Keratinocyte (primary cell): Measurements from ENCODE around the gene EPAS1.

Experiments used
- CTCF ChIP-seq, 3 experiments: IDR thresholded peaks in 1 of 3; conservative IDR thresholded peaks in 1 of 3; optimal IDR thresholded peaks in 1 of 3; 2 replicates in 2 of 3; 3 replicates in 1 of 3; pipeline versions ENCODE3 to v1.5.1; 2011; ENCODE audit warnings: low read length in 3 of 3, mild to moderate bottlenecking in 3 of 3, moderate library complexity in 2 of 3, control low read depth in 1 of 3, inconsistent platforms in 1 of 3; ENCODE audit not compliant: insufficient read depth in 2 of 3; ENCODE audit errors: extremely low read depth in 1 of 3
- EZH2 ChIP-seq: IDR thresholded peaks from one replicate; pipeline ENCODE4 v1.6.1; 2012; ENCODE audit warnings: inconsistent platforms, mild to moderate bottlenecking, low read length, moderate library complexity

- no peak for TF ChIP-seq CTCF (optimal IDR thresholded peaks at IDR 0.05 in 1 of 3, IDR thresholded peaks at IDR 0.05 in 1 of 3, conservative IDR thresholded peaks at IDR 0.05 in 1 of 3; ENCODE audit: extremely low read depth in 1 of 3, insufficient read depth in 2 of 3, low read length in 3 of 3)
- TF ChIP-seq EZH2 = no peak
These were observed 119.1 kb downstream of the EPAS1 start for GRCh38 chr2:46416280-46416679.
